Measurements from ENCODE around the gene PYHIN1.
"Not testable (repeated sequence)": the region's sequence is repeated elsewhere in the genome, so short reads cannot be mapped to it uniquely, and the experiment has no call there.

Gene PYHIN1

DNA sequence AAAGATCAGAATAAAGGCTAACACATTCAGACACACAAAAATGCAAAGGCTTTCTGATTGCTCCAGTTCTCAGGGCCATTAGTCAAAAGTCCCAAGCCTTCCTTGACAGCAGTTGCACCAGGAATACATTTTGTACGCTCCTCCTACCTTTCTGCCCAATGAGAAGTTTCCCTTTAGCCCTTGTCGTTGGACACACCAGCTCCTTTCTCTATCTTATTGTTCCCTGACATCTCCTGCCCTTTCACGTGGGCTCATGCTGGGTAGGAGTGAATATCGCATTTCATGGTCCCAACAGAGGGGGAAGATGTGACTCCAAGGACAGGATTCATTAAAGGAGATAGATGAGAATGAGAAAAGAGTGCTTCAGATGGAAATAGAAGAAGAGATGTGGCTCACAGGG, 44.9 kb downstream of the PYHIN1 start:
- no peak overlapping the region for H3K4me3 ChIP-seq (ENCODE audit: low read depth, low read length)
- no peak for DNase-seq (ENCODE audit: low read depth)

DNA sequence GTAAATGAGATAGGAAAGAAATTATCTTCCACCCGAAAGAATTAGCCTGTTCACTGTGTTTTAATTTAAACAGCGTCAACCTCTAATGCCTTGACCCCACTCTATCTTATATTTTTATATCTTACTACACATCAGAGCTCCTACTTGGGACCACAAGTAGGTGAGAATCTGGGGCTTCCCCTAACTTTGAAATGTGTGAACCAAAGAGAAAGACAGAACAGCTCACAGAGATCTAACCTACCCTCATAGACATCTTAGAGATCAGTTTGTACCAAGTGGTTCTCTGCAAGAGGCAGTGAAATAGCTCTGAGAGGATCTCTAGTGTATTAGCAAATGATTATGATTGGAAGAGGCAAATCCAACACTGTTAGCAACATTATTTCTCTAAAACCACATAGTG, 47.4 kb downstream of the PYHIN1 start:
- no peak for DNase-seq (ENCODE audit: low read depth)
- no peak overlapping the region for H3K4me3 ChIP-seq (ENCODE audit: low read depth, low read length)

- H3K4me3 ChIP-seq (ENCODE audit: low read depth, low read length): no peak overlapping the region
- DNase-seq (ENCODE audit: low read depth): no peak
Measured at GRCh38 chr1:158979229-158979628, 47.9 kb downstream of the PYHIN1 start.

DNA sequence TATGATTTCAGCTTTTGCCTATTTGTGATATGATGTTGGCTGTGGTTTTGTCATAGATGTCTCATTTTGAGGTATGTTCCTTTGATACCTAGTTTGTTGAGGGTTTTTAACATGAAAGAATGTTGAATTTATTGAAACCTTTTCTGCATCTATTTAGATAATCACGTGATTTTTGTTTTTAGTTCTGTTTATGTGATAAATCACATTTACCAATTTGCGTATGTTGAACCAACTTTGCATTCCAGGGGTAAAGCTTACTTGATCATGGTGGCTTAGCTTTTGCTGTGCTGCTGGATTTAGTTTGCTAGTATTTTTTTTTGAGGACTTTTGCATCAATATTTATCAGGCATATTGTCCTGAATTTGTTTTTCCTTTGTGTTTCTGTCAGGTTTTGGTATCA, 51.9 kb downstream of the PYHIN1 start:
- DNase-seq (ENCODE audit: low read depth): no peak
- H3K4me3 ChIP-seq (ENCODE audit: low read depth, low read length): no peak overlapping the region

DNA sequence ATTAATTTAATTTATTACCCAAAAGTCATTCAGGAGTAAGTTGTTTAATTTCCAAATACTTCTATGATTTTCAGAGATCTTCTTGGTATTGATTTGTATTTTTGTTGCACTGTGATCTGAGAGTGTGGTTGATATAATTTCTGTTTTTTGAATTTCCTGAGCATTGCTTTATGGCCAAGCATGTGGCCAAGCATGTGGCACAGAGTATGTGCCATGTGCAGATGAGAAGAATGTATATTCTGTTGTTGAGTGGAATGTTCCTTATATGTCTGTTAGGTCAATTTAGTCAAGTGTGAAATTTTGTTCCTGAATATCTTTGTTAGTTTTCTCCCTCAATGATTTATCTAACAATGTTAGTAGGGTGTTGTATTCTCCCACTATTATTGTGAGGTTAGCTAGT, 53.0 kb downstream of the PYHIN1 start:
- DNase-seq (ENCODE audit: low read depth): no peak
- no peak overlapping the region for H3K4me3 ChIP-seq (ENCODE audit: low read depth, low read length)

- DNase-seq (ENCODE audit: low read depth): no peak
Measured at GRCh38 chr1:158989424-158989823, 58.1 kb downstream of the PYHIN1 start.

GRCh38 chr1:158992787-158993312, 61.5 kb downstream of the PYHIN1 start:
- no peak overlapping the region for H3K4me3 ChIP-seq (ENCODE audit: low read depth, low read length)
- DNase-seq (ENCODE audit: low read depth): no peak

More at GRCh38 chr1:158989424-158989823, 58.1 kb downstream of the PYHIN1 start:
- H3K4me3 ChIP-seq (ENCODE audit: low read depth, low read length): no peak overlapping the region

GRCh38 chr1:158996998-158997397, 65.6 kb downstream of the PYHIN1 start:
- no peak for DNase-seq (ENCODE audit: low read depth)
- no peak overlapping the region for H3K4me3 ChIP-seq (ENCODE audit: low read depth, low read length)

GRCh38 chr1:158998037-158998780, 66.9 kb downstream of the PYHIN1 start:
- no peak overlapping the region for H3K4me3 ChIP-seq (ENCODE audit: low read depth, low read length)
- no peak for DNase-seq (ENCODE audit: low read depth)

GRCh38 chr1:158998781-158999161, 67.4 kb downstream of the PYHIN1 start:
- H3K4me3 ChIP-seq (ENCODE audit: low read depth, low read length): peak overlapping the region; percentile 59
- DNase-seq (ENCODE audit: low read depth): no peak

GRCh38 chr1:158999316-159000069, 68.1 kb downstream of the PYHIN1 start:
- peak overlapping the region; percentile 59 for H3K4me3 ChIP-seq (ENCODE audit: low read depth, low read length)
- peak; percentile 93 for DNase-seq (ENCODE audit: low read depth)

- DNase-seq (ENCODE audit: low read depth): no peak
- peak overlapping the region; percentile 59 for H3K4me3 ChIP-seq (ENCODE audit: low read depth, low read length)
Measured at GRCh38 chr1:159000070-159000409, 68.7 kb downstream of the PYHIN1 start.

DNA sequence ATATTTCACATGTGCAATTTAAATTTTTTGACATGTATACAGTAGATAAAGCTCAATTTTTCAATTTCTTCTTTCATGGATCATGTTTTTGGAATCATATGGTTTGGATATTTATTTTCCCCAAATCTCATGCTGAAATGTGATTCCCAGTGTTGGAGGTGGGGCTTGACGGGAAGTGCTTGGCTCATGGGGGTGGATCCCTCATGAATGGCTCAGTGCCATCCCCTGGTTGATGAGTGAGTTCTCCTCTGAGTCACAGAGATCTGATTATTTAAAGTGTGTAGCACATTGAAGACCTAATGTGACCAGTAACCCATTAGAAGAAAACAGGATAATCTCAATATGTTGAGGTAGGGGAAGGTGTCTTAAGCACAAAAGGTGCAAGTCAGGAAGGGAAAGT, 69.3 kb downstream of the PYHIN1 start:
- H3K4me3 ChIP-seq (ENCODE audit: low read depth, low read length): peak overlapping the region; percentile 59

GRCh38 chr1:159005161-159005560, 73.8 kb downstream of the PYHIN1 start:
- no peak overlapping the region for H3K4me3 ChIP-seq (ENCODE audit: low read depth, low read length)
- DNase-seq (ENCODE audit: low read depth): no peak

More for the DNA sequence above, 69.3 kb downstream of the PYHIN1 start:
- peak; percentile 83 for DNase-seq (ENCODE audit: low read depth)

DNA sequence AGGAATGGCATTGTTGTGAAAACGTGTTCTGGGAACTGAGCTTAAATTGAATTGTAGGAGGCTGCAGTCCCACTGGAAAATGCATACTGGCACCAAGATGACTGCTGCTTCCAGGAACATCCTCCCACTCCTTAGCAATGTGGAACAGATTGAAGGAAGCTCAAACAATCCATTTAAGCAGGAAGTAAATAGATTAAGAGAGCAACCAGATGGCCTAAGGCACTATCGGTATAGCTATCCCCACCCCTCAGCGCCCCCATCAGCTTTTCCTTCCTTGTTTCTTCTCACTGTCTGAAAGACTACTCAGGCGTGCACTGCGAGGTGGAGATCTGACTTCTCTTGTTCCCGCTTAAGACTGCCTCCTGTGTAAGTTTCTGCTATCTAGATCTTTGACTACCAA, 74.3 kb downstream of the PYHIN1 start:
- H3K4me3 ChIP-seq (ENCODE audit: low read depth, low read length): no peak overlapping the region
- DNase-seq (ENCODE audit: low read depth): no peak

- H3K4me3 ChIP-seq (ENCODE audit: low read depth, low read length); DNase-seq (ENCODE audit: low read depth): not testable (repeated sequence)
Measured at GRCh38 chr1:159006210-159006807, 75.0 kb downstream of the PYHIN1 start.

DNA sequence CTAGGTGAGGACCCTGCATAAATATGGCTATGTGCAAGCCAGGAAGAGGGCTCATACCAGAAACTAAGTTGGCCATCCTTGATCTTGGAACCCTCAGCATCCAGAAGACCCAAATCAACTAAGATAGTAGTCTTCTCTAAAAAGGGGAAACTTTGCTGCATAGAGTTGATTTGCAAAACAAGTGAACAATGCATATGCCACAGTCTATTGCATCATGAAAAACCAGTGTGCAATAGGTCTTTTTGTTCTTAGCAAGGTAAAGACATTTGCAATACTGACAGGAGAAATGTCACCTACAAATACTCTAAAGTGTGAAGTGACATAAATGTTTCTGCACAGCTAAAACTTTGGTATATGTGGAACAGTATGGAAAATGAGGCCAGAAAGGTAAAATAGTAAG, 76.4 kb downstream of the PYHIN1 start:
- no peak overlapping the region for H3K4me3 ChIP-seq (ENCODE audit: low read depth, low read length)
- no peak for DNase-seq (ENCODE audit: low read depth)

DNA sequence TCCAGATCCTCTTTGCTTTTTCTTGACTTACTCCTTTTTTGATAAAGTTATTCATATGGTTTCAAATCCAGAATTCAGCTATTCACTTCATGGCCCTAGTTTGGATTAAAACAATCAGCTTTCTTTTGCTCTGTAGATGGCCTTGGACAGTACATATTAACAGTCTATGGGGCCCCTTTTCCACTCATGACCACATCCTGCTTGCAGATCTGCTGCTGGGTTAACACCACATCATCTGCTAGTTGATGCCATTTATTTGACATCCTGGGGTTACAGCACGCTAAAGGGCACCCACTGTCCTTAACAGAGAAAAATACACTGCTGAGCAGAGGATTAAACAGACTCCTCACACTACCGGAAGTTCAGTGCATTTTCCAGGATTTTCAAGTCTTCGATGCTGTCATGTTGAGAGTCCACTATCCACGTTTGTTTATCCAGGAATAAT, 77.4 kb downstream of the PYHIN1 start:
- no peak overlapping the region for H3K4me3 ChIP-seq (ENCODE audit: low read depth, low read length)
- DNase-seq (ENCODE audit: low read depth): no peak

DNA sequence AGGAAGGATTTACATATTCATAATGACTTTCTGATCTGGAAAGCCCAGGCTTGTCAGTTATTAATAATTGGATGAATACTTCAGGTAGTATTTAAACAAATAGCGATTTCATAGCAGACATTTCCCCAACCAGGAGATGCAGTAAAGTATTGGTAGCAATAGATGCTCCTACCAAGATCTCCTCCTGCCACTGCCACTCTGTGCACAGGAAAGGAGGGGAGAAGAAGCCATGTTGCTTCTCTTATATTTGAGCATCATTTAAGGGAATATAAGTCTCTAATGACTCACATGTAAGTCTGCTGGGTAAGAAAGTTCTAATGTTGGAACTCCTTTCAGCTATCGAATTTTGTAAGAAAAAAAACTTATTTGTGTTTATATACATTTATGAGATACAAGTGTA, 77.9 kb downstream of the PYHIN1 start:
- no peak overlapping the region for H3K4me3 ChIP-seq (ENCODE audit: low read depth, low read length)
- DNase-seq (ENCODE audit: low read depth): no peak

DNA sequence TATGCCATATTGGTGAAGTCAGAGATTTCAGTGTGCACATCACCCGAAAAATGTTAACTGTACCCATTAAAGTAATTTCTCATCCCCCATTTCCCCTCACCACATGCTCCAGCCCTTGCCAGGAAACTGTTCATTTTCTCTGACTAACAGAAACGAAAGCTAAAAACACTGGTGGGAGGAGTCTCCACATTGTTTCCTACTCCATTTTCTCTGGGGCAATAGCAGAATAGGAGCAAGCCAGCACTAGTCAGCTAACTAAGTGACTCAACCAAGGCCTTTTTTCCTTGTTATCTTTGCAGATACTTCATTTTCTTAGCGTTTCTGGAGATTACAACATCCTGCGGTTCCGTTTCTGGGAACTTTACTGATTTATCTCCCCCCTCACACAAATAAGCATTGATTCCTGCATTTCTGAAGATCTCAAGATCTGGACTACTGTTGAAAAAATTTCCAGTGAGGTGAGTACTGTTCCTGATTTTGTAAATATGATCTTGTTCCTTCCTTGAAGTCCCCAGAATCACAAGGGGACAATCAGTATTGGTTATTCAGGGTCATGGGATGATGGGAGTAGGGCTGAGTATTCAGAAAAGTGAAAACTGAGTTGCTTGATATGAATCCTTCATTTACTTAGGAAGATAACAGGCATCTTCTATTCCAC, 78.5 kb downstream of the PYHIN1 start, which contains the start of gene IFI16:
TSS of gene IFI16 (plus strand) at position 204 of the 658 bp plus-strand sequence. CDS start 4,774 bp downstream, outside the sequence.
- DNase-seq (ENCODE audit: low read depth): peak; percentile 84
- peak within 1 kb of the TSS; percentile 70 for H3K4me3 ChIP-seq (ENCODE audit: low read depth, low read length)
